ENCODE results near the gene RASGEF1B. TPM values are rescaled to one million over a fixed set of nuclear protein-coding genes. Genes with fewer than 3 reads are reported as not detected.

Gene RASGEF1B
- total and polyA plus RNA-seq, 2 experiments from 2014 or later = 2.8 to 5.2 TPM

DNA sequence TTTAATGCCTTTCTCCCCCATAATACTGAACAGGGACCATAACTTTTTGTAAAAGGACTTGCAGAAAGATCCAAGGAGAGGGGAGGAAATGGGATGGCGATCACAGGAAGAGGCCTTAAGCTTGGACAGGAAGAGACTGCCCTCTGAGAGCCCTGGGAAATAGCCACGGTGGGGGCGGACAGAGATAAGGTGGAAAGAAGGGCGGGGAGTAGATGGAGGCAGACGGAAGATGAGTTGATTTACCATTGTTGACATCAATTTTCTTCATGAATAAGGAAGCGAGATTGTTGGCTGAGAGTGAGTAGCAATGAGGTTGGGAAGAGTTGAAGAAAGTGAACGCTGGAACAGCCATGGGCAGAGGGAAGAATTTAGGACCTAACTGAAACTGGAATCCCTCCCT lies 63.4 kb downstream of the RASGEF1B start:
- Histone ChIP-seq H4K20me1 (replicated peaks; ENCODE audit: insufficient read depth) (no peaks in the 10 kb centered on the region), H3K27ac (ENCODE audit: low read depth) (no peak overlapping the region), H3K27me3 (ENCODE audit: insufficient read depth) (no peaks in the 10 kb centered on the region), H3K4me2 (no peak overlapping the region), H3F3A (replicated peaks; ENCODE audit: low read depth) (no peaks in the 10 kb centered on the region), H2AFZ (no peak overlapping the region), H3K4me1 (ENCODE audit: insufficient read depth) (no peaks in the 10 kb centered on the region), H3K9me2 (ENCODE audit: insufficient read depth) (peaks cover 3% of the 10 kb centered on the region; the same call in 1 of the 2 replicates), H3K36me3 (ENCODE audit: insufficient read depth) (no peaks in the 10 kb centered on the region), H3K79me2 (replicated peaks; ENCODE audit: insufficient read depth) (no peaks in the 10 kb centered on the region), H3K4me3 (no peak overlapping the region)
- Mint-ChIP-seq H3K27ac (no peak overlapping the region), H3K4me3 (no peak overlapping the region), H3K4me1 (no peaks in the 10 kb centered on the region), H3K9me3 (no peaks in the 10 kb centered on the region), H3K27me3 (ENCODE audit: insufficient read depth, low read depth, poor library complexity) (no peaks in the 10 kb centered on the region), H3K36me3 (ENCODE audit: low read depth) (no peaks in the 10 kb centered on the region)
- TF ChIP-seq ZNF114 (CRISPR knock-in tag; IDR thresholded peaks at IDR 0.05) = no peak
- no peak for TF ChIP-seq STAT1 (IDR thresholded peaks at IDR 0.05; ENCODE audit: unreplicated experiment)
- DNase-seq (ENCODE audit: low spot score) (no peak), ATAC-seq (no peak)

GRCh38 chr4:81407726-81408125 lies 64.0 kb downstream of the RASGEF1B start:
- Mint-ChIP-seq H3K4me1 (no peaks in the 10 kb centered on the region), H3K27ac (no peak overlapping the region), H3K4me3 (no peak overlapping the region), H3K27me3 (ENCODE audit: insufficient read depth, low read depth, poor library complexity) (no peaks in the 10 kb centered on the region), H3K36me3 (ENCODE audit: low read depth) (no peaks in the 10 kb centered on the region), H3K9me3 (no peaks in the 10 kb centered on the region)
- ATAC-seq (no peak), DNase-seq (ENCODE audit: low spot score) (no peak)
- H3K4me2 ChIP-seq = no peak overlapping the region
- H3F3A ChIP-seq (replicated peaks; ENCODE audit: low read depth) = no peaks in the 10 kb centered on the region
- H3K4me1 ChIP-seq (ENCODE audit: insufficient read depth) = no peaks in the 10 kb centered on the region
- H4K20me1 ChIP-seq (replicated peaks; ENCODE audit: insufficient read depth) = no peaks in the 10 kb centered on the region
- H3K27ac ChIP-seq (ENCODE audit: low read depth) = no peak overlapping the region
- no peak overlapping the region for H3K4me3 ChIP-seq
- H3K9me2 ChIP-seq (ENCODE audit: insufficient read depth) = peaks cover 3% of the 10 kb centered on the region; the same call in 1 of the 2 replicates
- H3K27me3 ChIP-seq (ENCODE audit: insufficient read depth) = no peaks in the 10 kb centered on the region
- H3K79me2 ChIP-seq (replicated peaks; ENCODE audit: insufficient read depth) = no peaks in the 10 kb centered on the region
- no peak overlapping the region for H2AFZ ChIP-seq
- H3K36me3 ChIP-seq (ENCODE audit: insufficient read depth) = no peaks in the 10 kb centered on the region
- TF ChIP-seq NANOG (IDR thresholded peaks at IDR 0.05; ENCODE audit: borderline replicate concordance) = no peak
- no peak for TF ChIP-seq EZH2 (IDR thresholded peaks at IDR 0.05; ENCODE audit: low read depth, unreplicated experiment)
- no peak for TF ChIP-seq ZNF331 (CRISPR knock-in tag; IDR thresholded peaks at IDR 0.05; ENCODE audit: low read depth)
- TF ChIP-seq POLR2AphosphoS5 (IDR thresholded peaks at IDR 0.05; ENCODE audit: low read depth) = no peak
- TF ChIP-seq STAT1 (IDR thresholded peaks at IDR 0.05; ENCODE audit: unreplicated experiment) = no peak
- TF ChIP-seq EZH2phosphoT487 (IDR thresholded peaks at IDR 0.05; ENCODE audit: unreplicated experiment) = no peak
- TF ChIP-seq CTCF (conservative IDR thresholded peaks at IDR 0.05; ENCODE audit: low read depth in 2 of 2) = no peak
- no peak for TF ChIP-seq CREB1 (CRISPR knock-in tag; IDR thresholded peaks at IDR 0.05; ENCODE audit: low read depth)
- no peak for TF ChIP-seq ZNF462 (CRISPR knock-in tag; IDR thresholded peaks at IDR 0.05)
- TF ChIP-seq JUNB (IDR thresholded peaks at IDR 0.05; ENCODE audit: unreplicated experiment) = no peak
- TF ChIP-seq, protein P1, sequence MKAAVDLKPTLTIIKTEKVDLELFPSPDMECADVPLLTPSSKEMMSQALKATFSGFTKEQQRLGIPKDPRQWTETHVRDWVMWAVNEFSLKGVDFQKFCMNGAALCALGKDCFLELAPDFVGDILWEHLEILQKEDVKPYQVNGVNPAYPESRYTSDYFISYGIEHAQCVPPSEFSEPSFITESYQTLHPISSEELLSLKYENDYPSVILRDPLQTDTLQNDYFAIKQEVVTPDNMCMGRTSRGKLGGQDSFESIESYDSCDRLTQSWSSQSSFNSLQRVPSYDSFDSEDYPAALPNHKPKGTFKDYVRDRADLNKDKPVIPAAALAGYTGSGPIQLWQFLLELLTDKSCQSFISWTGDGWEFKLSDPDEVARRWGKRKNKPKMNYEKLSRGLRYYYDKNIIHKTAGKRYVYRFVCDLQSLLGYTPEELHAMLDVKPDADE (IDR thresholded peaks at IDR 0.05) = no peak
- no peak for TF ChIP-seq ZNF114 (CRISPR knock-in tag; IDR thresholded peaks at IDR 0.05)

All from GM23338 (cell line).